Measurements from ENCODE around the gene RNF214. TPM values are rescaled to one million over a fixed set of nuclear protein-coding genes. Genes with fewer than 3 reads are reported as not detected.

RNF214 gene
- total and polyA plus RNA-seq, 2 of the 4 experiments (the other 2 are of a cell fraction): 7.9 to 14.8 TPM

DNA sequence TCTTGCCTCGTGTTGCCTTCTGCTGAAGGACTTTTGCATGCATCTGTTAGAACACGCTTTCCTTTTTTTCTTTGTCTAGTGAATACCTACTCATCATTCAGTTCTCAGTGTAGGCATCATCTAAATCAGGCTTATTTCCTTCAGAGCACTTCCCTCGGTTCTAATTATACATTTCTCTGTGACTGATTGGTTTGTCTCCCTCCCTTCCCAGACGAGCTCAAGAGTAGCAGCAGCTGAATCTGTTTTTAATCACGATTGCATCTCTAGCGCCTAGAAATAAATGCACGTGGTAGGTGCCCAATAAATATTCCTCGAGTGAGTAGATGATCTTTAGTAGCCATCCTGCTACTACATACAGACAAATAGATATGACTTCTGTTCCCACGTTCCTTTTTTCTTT is 101.4 kb downstream of the RNF214 start:
- Histone ChIP-seq H3K9me3 (ENCODE audit: control insufficient read depth, insufficient read depth, low read length) (no peaks in the 10 kb centered on the region), H3K36me3 (ENCODE audit: control insufficient read depth, insufficient read depth, low read length) (peaks cover 8% of the 10 kb centered on the region), H4K20me1 (ENCODE audit: insufficient read depth, low read length) (peaks cover 4% of the 10 kb centered on the region), H3K56ac (ENCODE audit: extremely low read depth, insufficient read depth, low read length) (no peak overlapping the region), H3K27ac (ENCODE audit: insufficient read depth, low read length) (no peak overlapping the region), H2BK120ac (ENCODE audit: low read depth, low read length) (no peak overlapping the region), H3K23ac (ENCODE audit: low read depth, low read length) (no peak overlapping the region), H2AFZ (replicated peaks; ENCODE audit: low read length, poor library complexity) (no peak overlapping the region), H3K4me3 (ENCODE audit: insufficient read depth, low read depth, low read length) (no peak overlapping the region), H3K18ac (ENCODE audit: low read depth, low read length) (no peak overlapping the region), H2AK9ac (replicated peaks; ENCODE audit: low read depth, low read length, poor library complexity) (no peak overlapping the region), H3K14ac (replicated peaks; ENCODE audit: low read depth, low read length) (no peak overlapping the region), H3K9ac (ENCODE audit: low read depth, low read length) (no peak overlapping the region), H3K79me1 (ENCODE audit: low read depth in 1 of 2, low read length in 2 of 2) (peaks cover 25 to 51% of the 10 kb centered on the region in 2 experiments), H4K91ac (ENCODE audit: insufficient read depth, low read depth, low read length) (no peak overlapping the region), H2BK15ac (ENCODE audit: low read depth, low read length) (no peak overlapping the region), H2BK20ac (ENCODE audit: low read depth, low read length) (no peak overlapping the region), H2BK5ac (ENCODE audit: low read depth, low read length, poor library complexity, severe bottlenecking) (no peak overlapping the region), H2AK5ac (ENCODE audit: low read depth, low read length) (no peak overlapping the region), H4K8ac (ENCODE audit: low read depth in 2 of 2, low read length in 2 of 2) (no peak overlapping the region), H3K4ac (ENCODE audit: low read depth, low read length) (no peak overlapping the region), H4K5ac (ENCODE audit: low read depth, low read length) (no peak overlapping the region), H3K4me2 (ENCODE audit: low read depth, low read length) (no peak overlapping the region), H3K27me3 (ENCODE audit: control insufficient read depth, insufficient read depth, low read length) (no peaks in the 10 kb centered on the region), H3K9me1 (ENCODE audit: insufficient read depth, low read length) (peaks cover 8% of the 10 kb centered on the region), H3K4me1 (ENCODE audit: control insufficient read depth, insufficient read depth, low read length) (peaks cover 5% of the 10 kb centered on the region)
- 100% methylated on average over 1 of the region's 9 CpGs; no CpG with 5 or more reads in 1 of the 2 experiments for WGBS, 2 experiments (ENCODE audit: extremely low coverage in 2 of 2, insufficient read length in 1 of 2)
- dilution Hi-C loops (cut with HindIII; ENCODE audit: low sequenced_read_pairs, unreplicated experiment) (no loop called here), intact Hi-C loops (cut with micrococcal nuclease) (no loop called here), in situ Hi-C loops (cut with MboI; ENCODE audit: low sequenced_read_pairs) (no loop called here)
- ChIA-PET POLR2A (ENCODE audit: unreplicated experiment) (no interaction called here), CTCF (no interaction called here)
- no peak for ATAC-seq (ENCODE audit: low read depth)
- DNase-seq: no peak
- TF ChIP-seq RFX5 (IDR thresholded peaks at IDR 0.05; ENCODE audit: low read depth, low read length) (no peak), RCOR1 (IDR thresholded peaks at IDR 0.05; ENCODE audit: insufficient replicate concordance, low read length) (no peak), MAFK (IDR thresholded peaks at IDR 0.05; ENCODE audit: low read depth, low read length) (no peak), MXI1 (IDR thresholded peaks at IDR 0.05; ENCODE audit: borderline replicate concordance, low read depth, low read length) (no peak), NFE2L2 (IDR thresholded peaks at IDR 0.05; ENCODE audit: low read depth, low read length) (no peak), MAZ (IDR thresholded peaks at IDR 0.05; ENCODE audit: borderline replicate concordance, low read depth, low read length) (no peak), CHD1 (IDR thresholded peaks at IDR 0.05; ENCODE audit: low read depth, low read length) (no peak), RAD21 (IDR thresholded peaks at IDR 0.05; ENCODE audit: low read length) (no peak), CEBPB (IDR thresholded peaks at IDR 0.05; ENCODE audit: low read depth, low read length) (no peak), POLR2A (IDR thresholded peaks at IDR 0.05; ENCODE audit: low read depth, low read length) (no peak), SMC3 (IDR thresholded peaks at IDR 0.05; ENCODE audit: low read depth, low read length) (no peak), BHLHE40 (IDR thresholded peaks at IDR 0.05; ENCODE audit: low read depth, low read length) (no peak), FOS (IDR thresholded peaks at IDR 0.05; ENCODE audit: low read depth, low read length) (no peak)
- TF ChIP-seq, protein P1, sequence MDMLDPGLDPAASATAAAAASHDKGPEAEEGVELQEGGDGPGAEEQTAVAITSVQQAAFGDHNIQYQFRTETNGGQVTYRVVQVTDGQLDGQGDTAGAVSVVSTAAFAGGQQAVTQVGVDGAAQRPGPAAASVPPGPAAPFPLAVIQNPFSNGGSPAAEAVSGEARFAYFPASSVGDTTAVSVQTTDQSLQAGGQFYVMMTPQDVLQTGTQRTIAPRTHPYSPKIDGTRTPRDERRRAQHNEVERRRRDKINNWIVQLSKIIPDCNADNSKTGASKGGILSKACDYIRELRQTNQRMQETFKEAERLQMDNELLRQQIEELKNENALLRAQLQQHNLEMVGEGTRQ (IDR thresholded peaks at IDR 0.05; ENCODE audit: low read depth, low read length): no peak
- TF ChIP-seq, protein P2, sequence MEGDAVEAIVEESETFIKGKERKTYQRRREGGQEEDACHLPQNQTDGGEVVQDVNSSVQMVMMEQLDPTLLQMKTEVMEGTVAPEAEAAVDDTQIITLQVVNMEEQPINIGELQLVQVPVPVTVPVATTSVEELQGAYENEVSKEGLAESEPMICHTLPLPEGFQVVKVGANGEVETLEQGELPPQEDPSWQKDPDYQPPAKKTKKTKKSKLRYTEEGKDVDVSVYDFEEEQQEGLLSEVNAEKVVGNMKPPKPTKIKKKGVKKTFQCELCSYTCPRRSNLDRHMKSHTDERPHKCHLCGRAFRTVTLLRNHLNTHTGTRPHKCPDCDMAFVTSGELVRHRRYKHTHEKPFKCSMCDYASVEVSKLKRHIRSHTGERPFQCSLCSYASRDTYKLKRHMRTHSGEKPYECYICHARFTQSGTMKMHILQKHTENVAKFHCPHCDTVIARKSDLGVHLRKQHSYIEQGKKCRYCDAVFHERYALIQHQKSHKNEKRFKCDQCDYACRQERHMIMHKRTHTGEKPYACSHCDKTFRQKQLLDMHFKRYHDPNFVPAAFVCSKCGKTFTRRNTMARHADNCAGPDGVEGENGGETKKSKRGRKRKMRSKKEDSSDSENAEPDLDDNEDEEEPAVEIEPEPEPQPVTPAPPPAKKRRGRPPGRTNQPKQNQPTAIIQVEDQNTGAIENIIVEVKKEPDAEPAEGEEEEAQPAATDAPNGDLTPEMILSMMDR (conservative IDR thresholded peaks at IDR 0.05; ENCODE audit: low read depth, low read length): no peak
- TF ChIP-seq, protein P3, sequence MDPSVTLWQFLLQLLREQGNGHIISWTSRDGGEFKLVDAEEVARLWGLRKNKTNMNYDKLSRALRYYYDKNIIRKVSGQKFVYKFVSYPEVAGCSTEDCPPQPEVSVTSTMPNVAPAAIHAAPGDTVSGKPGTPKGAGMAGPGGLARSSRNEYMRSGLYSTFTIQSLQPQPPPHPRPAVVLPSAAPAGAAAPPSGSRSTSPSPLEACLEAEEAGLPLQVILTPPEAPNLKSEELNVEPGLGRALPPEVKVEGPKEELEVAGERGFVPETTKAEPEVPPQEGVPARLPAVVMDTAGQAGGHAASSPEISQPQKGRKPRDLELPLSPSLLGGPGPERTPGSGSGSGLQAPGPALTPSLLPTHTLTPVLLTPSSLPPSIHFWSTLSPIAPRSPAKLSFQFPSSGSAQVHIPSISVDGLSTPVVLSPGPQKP (IDR thresholded peaks at IDR 0.05; ENCODE audit: borderline replicate concordance, low read depth, low read length): no peak
- BruUV-seq (replicated peaks): no TSS peak
